Fibroblast of villous mesenchyme (primary cell): Measurements from ENCODE around the gene LIPC. TPM values are rescaled to one million over a fixed set of nuclear protein-coding genes. Genes with fewer than 3 reads are reported as not detected.

Experiments
- DNase-seq: peaks from one replicate; pipeline ENCODE4 v3.0.0-alpha.2; 2010; ENCODE audit warnings: low read depth
- H3K4me3 ChIP-seq: 2 replicates; pipeline ENCODE4 v1.5.1; 2011; ENCODE audit warnings: low read depth, mild to moderate bottlenecking, low read length
- CTCF ChIP-seq: IDR thresholded peaks from 2 replicates; pipeline ENCODE4 v1.5.1; 2012; ENCODE audit warnings: low read depth, mild to moderate bottlenecking, low read length; ENCODE audit not compliant: insufficient read depth
- total RNA-seq: library from RNA; depleted of rRNA; stranded (reverse); fragments of >200 nt; gene quantifications from 2 replicates; pipeline ENCODE4 v1.2.3, GENCODE V29; 2012

LIPC gene
- 0.86 and 0.97 TPM in 2 replicates for total RNA-seq

- TF ChIP-seq CTCF: no peak
- no peak for DNase-seq
- H3K4me3 ChIP-seq: no peak within 1 kb of the TSS
Measured at GRCh38 chr15:58431221-58432149, at the start of gene LIPC. TSS of gene LIPC (plus strand) at chr15:58431991. CDS start at chr15:58432033, 42 bp downstream.

- H3K4me3 ChIP-seq: no peak overlapping the region
- no peak for TF ChIP-seq CTCF
- no peak for DNase-seq
Measured at GRCh38 chr15:58383876-58384275, 47.9 kb upstream of the LIPC start.

- DNase-seq: no peak
- no peak for TF ChIP-seq CTCF
- no peak overlapping the region for H3K4me3 ChIP-seq
Measured at GRCh38 chr15:58384667-58385066, 47.1 kb upstream of the LIPC start.

- no peak overlapping the region for H3K4me3 ChIP-seq
- DNase-seq: no peak
- TF ChIP-seq CTCF: no peak
Measured at GRCh38 chr15:58386081-58386480, 45.7 kb upstream of the LIPC start.

GRCh38 chr15:58386641-58387040, 45.1 kb upstream of the LIPC start:
- no peak for DNase-seq
- TF ChIP-seq CTCF: no peak
- H3K4me3 ChIP-seq: no peak overlapping the region

GRCh38 chr15:58387130-58387529, 44.7 kb upstream of the LIPC start:
- TF ChIP-seq CTCF: no peak
- peak; percentile 66 for DNase-seq
- no peak overlapping the region for H3K4me3 ChIP-seq

GRCh38 chr15:58388211-58388610, 43.6 kb upstream of the LIPC start:
- no peak for DNase-seq
- no peak for TF ChIP-seq CTCF
- no peak overlapping the region for H3K4me3 ChIP-seq
